NOMO-1 treated with DMSO at 0.1 percent for 48 hours (cell line): ENCODE measurements around the gene LCE1F.

Experiments
- DNase-seq: peaks from one replicate; lab custom pipeline; 2025; ENCODE audit not compliant: unreplicated experiment; lab: John Stamatoyannopoulos, UW

LCE1F gene

DNA sequence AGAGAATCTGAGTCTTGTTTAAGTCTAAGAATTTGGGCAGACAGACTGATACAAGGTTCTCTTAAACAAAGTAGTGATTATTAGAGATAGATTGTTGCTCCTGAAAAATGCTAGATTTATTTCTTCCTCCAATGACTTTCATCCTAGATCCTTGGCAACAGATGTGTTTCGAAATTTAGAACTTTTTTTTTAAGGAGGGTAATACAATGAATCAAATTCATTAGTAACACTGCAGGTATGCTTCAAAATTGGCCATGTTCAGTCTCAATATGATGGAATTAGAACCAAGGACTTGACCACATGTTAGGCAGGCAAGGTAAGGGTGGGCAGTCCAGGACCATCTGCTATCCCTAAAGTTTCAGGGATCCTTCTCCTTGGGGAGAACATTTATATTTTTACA, 4.5 kb upstream of the LCE1F start:
- DNase-seq = no peak

DNA sequence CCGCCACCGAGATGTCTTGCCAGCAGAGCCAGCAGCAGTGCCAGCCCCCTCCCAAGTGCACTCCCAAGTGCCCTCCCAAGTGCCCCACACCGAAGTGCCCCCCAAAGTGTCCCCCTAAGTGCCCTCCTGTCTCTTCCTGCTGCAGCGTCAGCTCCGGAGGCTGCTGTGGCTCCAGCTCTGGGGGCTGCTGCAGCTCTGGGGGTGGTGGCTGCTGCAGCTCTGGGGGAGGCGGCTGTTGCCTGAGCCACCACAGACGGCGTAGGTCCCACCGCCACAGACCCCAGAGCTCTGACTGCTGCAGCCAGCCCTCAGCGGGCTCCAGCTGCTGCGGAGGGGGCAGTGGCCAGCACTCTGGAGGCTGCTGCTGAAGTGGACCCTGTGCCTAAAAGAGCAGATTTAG, 1.4 kb downstream of the LCE1F start:
- no peak for DNase-seq

DNA sequence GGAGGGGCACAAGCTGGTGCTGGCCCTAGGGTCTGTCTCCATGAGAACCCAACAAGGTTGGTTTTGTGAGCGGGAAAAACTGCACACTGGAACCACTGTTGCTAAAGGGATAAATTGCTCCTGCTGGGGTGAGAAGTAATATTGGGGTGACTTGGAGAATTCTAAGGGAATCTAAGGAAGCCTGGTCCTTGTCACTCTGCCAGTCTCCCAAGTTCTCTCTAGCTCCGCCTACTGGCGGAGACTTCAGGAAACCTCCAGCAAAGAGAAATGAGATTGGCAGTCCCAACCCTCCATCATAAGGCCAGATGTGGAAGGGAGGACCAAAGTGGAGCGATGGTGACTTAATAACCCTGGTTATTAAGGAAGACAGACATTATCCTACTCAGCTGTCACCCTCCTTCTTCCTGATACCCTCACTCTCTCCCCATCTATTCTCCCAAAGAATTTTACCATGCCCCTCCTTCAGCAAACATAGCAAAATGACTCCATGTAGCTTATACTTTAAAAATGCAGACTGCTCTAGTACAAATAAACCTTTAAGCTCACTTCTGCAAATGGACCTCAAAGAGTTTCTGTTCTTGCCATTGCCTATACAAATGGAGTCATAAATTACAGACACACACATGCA, 2.7 kb downstream of the LCE1F start:
- DNase-seq = no peak

DNA sequence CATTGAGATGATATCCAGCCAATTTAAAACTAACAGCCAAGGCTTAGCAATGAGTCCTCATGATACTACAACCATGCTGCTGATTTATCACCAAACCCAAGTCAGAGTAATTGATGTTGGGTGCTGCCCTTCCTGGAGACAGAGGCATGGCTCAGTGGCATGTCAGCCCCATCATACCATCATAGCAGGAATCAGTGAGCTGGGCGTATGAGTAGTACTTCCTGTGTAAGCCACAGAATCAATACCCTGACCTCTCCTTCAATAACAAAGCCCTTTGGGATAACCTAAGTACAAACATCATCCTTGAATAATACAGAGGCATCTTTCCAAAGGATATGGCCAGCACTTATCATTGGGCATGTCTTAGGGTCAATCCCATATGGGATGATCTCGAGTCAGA, 8.2 kb downstream of the LCE1F start:
- no peak for DNase-seq

DNA sequence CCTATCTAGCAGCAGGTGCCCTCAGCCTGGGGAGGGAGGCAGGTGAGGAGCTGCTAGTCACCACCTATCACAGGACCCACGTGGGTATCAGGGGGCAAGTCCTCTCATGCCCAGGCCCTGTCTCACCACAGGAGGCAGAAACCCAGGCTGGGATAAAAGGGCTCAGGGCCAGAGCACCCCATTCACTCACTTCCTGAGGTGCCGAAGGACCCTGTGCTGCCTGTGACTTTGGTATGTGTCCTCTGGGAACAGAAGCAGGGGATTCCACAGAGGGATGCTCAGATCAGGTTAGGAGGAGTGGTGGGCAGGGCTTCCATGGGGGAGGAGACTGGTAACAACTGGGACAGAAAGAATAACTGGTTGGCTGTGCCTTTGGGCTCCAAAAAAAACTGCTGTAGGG, 11.1 kb downstream of the LCE1F start, which contains the start of gene LCE1E:
LCE1E (plus strand) TSS at position 181 of the 400 bp plus-strand sequence. CDS start 1,043 bp downstream, outside the sequence.
- DNase-seq = no peak

DNA sequence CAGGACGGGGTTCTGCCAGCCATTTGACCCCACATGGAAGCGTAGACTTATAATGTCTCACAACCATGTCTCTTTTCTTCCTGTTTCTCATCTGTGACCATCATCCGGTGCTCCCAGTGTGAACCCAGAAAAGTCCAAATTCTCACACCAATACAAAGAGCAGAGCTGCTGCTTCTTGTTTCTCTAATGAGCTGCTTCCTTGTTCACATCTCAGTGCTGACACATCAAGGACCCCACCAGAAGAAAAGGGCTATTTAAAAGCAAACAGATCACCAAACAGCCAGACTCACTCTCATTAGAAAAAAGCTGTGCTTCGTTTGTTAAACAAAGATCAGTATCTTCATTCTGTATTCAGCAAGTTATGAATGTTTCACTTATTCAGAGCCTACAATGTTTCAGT, 20.7 kb downstream of the LCE1F start:
- no peak for DNase-seq

DNA sequence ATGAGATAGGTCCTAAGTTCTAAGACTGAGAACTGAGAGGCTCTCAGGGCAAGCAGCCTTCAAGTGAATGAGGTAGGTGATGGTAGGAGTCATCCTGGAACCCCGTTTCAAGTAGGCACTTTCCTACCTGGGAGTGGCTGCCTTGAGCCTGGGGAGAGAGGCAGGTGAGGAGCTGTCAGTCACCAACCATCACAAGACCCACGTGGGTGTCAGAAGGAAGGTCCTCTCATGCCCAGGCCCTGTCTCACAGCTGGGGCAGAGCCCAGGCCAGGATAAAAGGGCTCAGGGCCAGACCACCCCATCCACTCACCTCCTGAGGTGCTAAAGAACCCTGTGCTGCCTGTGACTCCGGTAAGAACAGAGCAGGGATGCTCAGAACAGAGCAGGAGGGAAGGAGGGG, 21.5 kb downstream of the LCE1F start, which contains the start of gene LCE1D:
LCE1D (plus strand) TSS at position 301 of the 400 bp plus-strand sequence. CDS start 1,074 bp downstream, outside the sequence.
- no peak for DNase-seq

DNA sequence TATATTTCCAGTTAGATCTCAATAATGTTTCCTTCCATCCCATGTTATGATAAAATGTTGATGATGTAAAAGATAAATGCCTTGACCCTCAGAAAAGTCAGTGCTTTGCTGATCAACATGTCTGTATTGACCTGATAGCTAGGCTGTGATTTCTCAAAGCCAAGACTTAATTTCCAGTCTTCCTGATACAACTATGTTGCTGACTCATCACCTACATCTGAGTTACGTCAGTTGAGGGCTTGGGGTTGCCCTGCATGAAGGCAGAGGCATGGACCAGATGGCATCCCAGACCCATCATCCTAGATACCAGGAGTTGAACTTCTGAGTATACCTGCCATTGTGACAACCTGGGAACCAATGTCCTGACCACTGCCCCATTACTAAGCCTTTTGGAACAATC, 26.4 kb downstream of the LCE1F start:
- DNase-seq = no peak

DNA sequence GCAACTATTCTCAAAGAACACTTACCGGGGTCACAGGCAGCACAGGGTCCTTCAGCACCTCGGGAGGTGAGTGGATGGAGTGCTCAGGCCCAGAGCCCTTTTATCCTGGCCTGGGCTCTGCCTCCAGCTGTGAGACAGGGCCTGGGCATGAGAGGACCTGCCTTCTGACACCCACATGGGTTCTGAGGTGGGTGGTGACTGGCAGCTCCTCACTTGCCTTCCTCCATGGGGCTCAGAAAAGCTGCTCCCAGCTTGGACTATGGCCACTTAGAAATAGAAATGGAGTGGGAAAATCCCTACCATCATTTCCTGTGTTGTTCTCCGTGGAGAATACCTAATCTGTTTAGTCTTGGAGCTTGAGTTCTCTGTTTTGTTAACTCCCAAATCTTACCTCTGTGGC, 31.6 kb downstream of the LCE1F start, which contains the start of gene LCE1C:
LCE1C (minus strand) TSS at position 76 of the 400 bp plus-strand sequence. CDS start 1,173 bp downstream, outside the sequence.
- no peak for DNase-seq

DNA sequence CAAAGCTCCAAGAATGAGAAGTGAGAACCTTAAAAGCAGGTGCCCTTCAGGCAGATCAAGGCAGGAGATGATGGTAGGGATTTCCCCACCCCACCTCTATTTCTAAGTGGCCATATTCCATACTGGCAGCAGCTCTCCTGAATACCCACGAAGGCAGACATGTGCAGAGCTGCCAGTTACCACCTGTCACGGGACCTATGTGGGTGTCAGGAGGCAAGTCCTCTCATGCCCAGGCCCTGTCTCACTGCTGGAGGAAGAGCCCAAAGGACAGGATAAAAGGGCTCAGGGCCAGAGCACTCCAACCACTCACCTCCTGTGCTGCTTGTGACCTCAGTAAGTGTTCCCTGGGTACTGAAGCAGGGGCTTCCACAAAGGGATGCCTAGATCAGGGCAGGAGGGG, 36.1 kb downstream of the LCE1F start:
- DNase-seq = no peak

DNA sequence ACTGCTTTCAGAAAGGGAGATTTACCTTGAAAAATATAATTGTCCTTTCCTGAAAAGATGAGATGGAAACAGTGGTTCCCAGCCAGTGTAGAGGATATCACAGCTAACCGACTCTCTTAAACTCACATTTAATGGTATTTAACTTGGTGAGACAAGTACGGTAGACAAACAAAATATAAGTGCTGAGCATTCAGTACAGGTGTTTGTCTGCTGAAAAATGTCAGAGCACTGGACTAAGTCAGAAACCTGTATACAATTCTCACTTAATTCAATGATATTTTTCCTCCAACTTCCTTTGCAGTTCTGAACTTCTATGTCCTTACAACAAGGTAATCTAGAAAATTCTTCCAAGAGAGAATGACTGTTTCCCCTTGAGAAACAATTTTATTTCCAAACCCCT, 36.7 kb downstream of the LCE1F start, which contains the start of gene LCE1B:
LCE1B (plus strand) TSS at position 301 of the 400 bp plus-strand sequence. CDS start 476 bp downstream, outside the sequence.
- no peak for DNase-seq

DNA sequence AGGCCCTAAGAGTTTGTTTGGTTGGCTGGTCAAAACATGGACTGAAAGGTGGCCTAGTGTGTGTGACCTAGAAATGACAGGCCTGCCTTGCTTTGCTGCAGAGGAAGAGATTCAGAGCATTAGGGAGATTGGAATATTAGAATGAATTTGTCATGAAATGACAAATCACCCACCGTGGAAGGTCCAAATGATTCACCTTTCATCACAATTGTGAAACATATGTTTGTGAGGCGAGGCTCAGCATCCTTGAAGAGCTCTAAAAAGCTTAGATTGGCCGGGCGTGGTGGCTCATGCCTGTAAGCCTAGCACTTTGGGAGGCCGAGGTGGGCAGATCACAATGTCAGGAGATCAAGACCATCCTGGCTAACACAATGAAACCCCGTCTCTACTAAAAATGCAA, 42.4 kb downstream of the LCE1F start:
- DNase-seq = no peak

DNA sequence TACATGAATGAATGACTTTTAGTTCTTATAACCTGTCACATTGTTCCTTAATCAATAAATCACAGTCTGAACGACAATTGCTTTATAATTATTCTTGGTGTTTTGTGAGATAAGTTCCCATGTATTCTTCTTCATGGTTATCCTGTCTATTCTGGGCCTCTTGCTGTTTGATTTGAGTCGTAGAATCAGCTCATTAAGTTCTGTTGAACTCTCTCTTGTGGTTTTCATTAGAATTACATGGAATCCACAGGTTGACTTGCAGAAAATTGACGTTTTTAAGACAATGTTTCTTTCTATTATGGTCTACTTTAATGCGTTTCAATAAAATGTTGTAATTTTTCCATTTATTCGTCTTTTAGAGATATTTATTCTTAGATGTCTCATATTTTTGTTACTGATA, 48.4 kb downstream of the LCE1F start:
- no peak for DNase-seq

DNA sequence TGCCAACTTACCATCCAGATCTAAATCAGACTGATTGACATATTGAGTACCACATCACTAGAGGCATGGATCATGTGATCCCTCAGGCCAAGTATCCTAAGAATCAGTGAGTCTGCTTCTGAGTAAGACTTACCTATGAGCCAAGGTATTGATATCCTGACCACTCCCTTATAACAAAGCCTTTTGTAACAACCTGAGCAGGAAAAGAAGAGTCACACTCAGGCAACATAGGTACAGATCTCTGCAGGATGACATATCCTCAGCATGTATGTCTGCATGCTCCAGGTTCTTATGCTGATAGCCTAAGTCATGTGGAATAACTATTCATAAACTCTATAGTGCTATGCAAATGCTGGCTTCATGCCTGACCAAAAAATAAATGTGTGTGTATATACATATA, 50.0 kb downstream of the LCE1F start:
- DNase-seq = no peak
